Gastroesophageal sphincter (tissue), 4 donors: ENCODE results near the gene FHIT. TPM values are rescaled to one million over a fixed set of nuclear protein-coding genes. Genes with fewer than 3 reads are reported as not detected.

Source experiments
- ATAC-seq: fragments of 150-250 bp; one replicate; pipeline ENCODE4 v1.9.1; 2016; ENCODE audit warnings: mild to moderate bottlenecking, moderate library complexity
- H3K27ac ChIP-seq, 4 donors: fragments of 200-600 bp; sonication (generic) in 3 of 4; 1 replicate in 3 of 4; 2 replicates in 1 of 4; pipeline ENCODE4 v1.5.1; 2016 to 2019
- H3K27me3 ChIP-seq: fragments of 200-600 bp; sonication (generic); one replicate; pipeline ENCODE4 v1.5.1; 2019
- H3K36me3 ChIP-seq, 2 donors: fragments of 200-600 bp; sonication (generic); one replicate each; pipeline ENCODE4 v1.5.1; 2019; ENCODE audit warnings: control low read depth in 1 of 2
- H3K4me1 ChIP-seq, 3 donors: fragments of 200-600 bp; sonication (generic); 1 replicate in 2 of 3; 2 replicates in 1 of 3; pipeline ENCODE4 v1.5.1; 2016 to 2019; ENCODE audit warnings: control low read depth in 2 of 3
- H3K4me3 ChIP-seq, 2 donors: fragments of 200-600 bp; sonication (generic); one replicate each; pipeline ENCODE4 v1.5.1; 2019; ENCODE audit warnings: mild to moderate bottlenecking in 1 of 2, moderate library complexity in 1 of 2
- H3K9me3 ChIP-seq, 3 donors: fragments of 200-600 bp; sonication (generic); one replicate each; pipeline ENCODE4 v1.5.1; 2017 to 2019; ENCODE audit warnings: control low read depth in 2 of 3
- CTCF ChIP-seq, 4 experiments: fragments of 200-600 bp in 2 of 4; fragments of 450-650 bp in 2 of 4; sonication (generic) in 1 of 4; IDR thresholded peaks; one replicate each; pipeline ENCODE4 v1.5.1; 2017 to 2019; ENCODE audit warnings: antibody characterized with exemption in 4 of 4, mild to moderate bottlenecking in 2 of 4, moderate library complexity in 2 of 4
- EP300 ChIP-seq: sonication (generic); formaldehyde crosslinking; IDR thresholded peaks from one replicate; pipeline ENCODE4 v1.6.1; 2017; ENCODE audit warnings: antibody characterized with exemption, mild to moderate bottlenecking
- POLR2A ChIP-seq, 2 donors: fragments of 450-650 bp; IDR thresholded peaks; one replicate each; pipeline ENCODE4 v1.6.1; 2017; ENCODE audit warnings: antibody characterized with exemption in 2 of 2, mild to moderate bottlenecking in 2 of 2, moderate library complexity in 1 of 2
- POLR2AphosphoS5 ChIP-seq: sonication (generic); formaldehyde crosslinking; IDR thresholded peaks from one replicate; pipeline ENCODE4 v1.6.1; 2017; ENCODE audit warnings: antibody characterized with exemption
- WGBS, 2 donors: methylation state at CpG; one replicate each; pipeline ENCODE4 v1.1.5; 2018; ENCODE audit warnings: low coverage in 1 of 2; 5-methylcytosine and 5-hydroxymethylcytosine counted together
- total RNA-seq, 4 donors: library from RNA; depleted of rRNA; stranded (reverse); fragments of >200 nt; gene quantifications; one replicate each; pipeline ENCODE4 v1.1.0, GENCODE V29; 2016

Gene FHIT
- total RNA-seq, 4 donors from 2014 or later = 1.4 to 7.3 (median 3.9) TPM

- Histone ChIP-seq H3K4me3 (no peak overlapping the region), H3K9me3 (no peaks in the 10 kb centered on the region), H3K36me3 (no peaks in the 10 kb centered on the region), H3K27me3 (no peaks in the 10 kb centered on the region), H3K4me1 (no peaks in the 10 kb centered on the region), H3K27ac (no peak overlapping the region)
- 55 to 73% methylated on average over 3 of the region's 3 CpGs for WGBS, 2 donors
- no peak for ATAC-seq
- TF ChIP-seq CTCF (IDR thresholded peaks at IDR 0.05) = no peak
- no peak for TF ChIP-seq POLR2AphosphoS5
- TF ChIP-seq EP300 = no peak
- no peak for TF ChIP-seq POLR2A (IDR thresholded peaks at IDR 0.05)
Observed at GRCh38 chr3:60746695-60747416, 504.4 kb downstream of the FHIT start.

GRCh38 chr3:60746043-60746638 lies 505.1 kb downstream of the FHIT start:
- no peak for ATAC-seq
- H3K4me3 ChIP-seq = no peak overlapping the region
- no peaks in the 10 kb centered on the region for H3K27me3 ChIP-seq
- no peak overlapping the region for H3K27ac ChIP-seq
- 82 to 86% methylated on average over 2 to 8 of the region's 8 CpGs for WGBS, 2 donors
- no peaks in the 10 kb centered on the region for H3K4me1 ChIP-seq
- H3K9me3 ChIP-seq = no peaks in the 10 kb centered on the region
- no peak for TF ChIP-seq POLR2AphosphoS5
- no peak for TF ChIP-seq POLR2A (IDR thresholded peaks at IDR 0.05)
- no peaks in the 10 kb centered on the region for H3K36me3 ChIP-seq

- no peaks in the 10 kb centered on the region for H3K27me3 ChIP-seq
- H3K27ac ChIP-seq = no peak overlapping the region
- no peaks in the 10 kb centered on the region for H3K36me3 ChIP-seq
- H3K4me3 ChIP-seq = no peak overlapping the region
- no peak for ATAC-seq
- TF ChIP-seq CTCF (IDR thresholded peaks at IDR 0.05) (no peak), POLR2A (IDR thresholded peaks at IDR 0.05) (no peak), POLR2AphosphoS5 (no peak), EP300 (no peak)
- no peaks in the 10 kb centered on the region for H3K4me1 ChIP-seq
- peaks cover 0 to 5% (median 0%) of the 10 kb centered on the region in 3 donors for H3K9me3 ChIP-seq
- 31 to 56% methylated on average over 4 of the region's 4 CpGs for WGBS, 2 donors
Observed at GRCh38 chr3:60743631-60744164, 507.6 kb downstream of the FHIT start.

- Histone ChIP-seq H3K27me3 (no peaks in the 10 kb centered on the region), H3K4me1 (no peaks in the 10 kb centered on the region), H3K36me3 (no peaks in the 10 kb centered on the region), H3K9me3 (peaks cover 0 to 5% (median 0%) of the 10 kb centered on the region in 3 donors), H3K27ac (no peak overlapping the region), H3K4me3 (no peak overlapping the region)
- no peak for ATAC-seq
- WGBS, 2 donors = 74 to 75% methylated on average over 4 to 5 of the region's 8 CpGs
- TF ChIP-seq CTCF (IDR thresholded peaks at IDR 0.05) (no peak), EP300 (no peak), POLR2AphosphoS5 (no peak), POLR2A (IDR thresholded peaks at IDR 0.05) (no peak)
Observed at GRCh38 chr3:60742606-60743145, 508.6 kb downstream of the FHIT start.

GRCh38 chr3:60737633-60738399 lies 513.4 kb downstream of the FHIT start:
- WGBS, 2 donors = 80 to 84% methylated on average over 2 to 7 of the region's 8 CpGs
- Histone ChIP-seq H3K36me3 (no peaks in the 10 kb centered on the region), H3K4me1 (no peaks in the 10 kb centered on the region), H3K27ac (no peak overlapping the region), H3K4me3 (no peak overlapping the region), H3K9me3 (peaks cover 0 to 5% (median 0%) of the 10 kb centered on the region in 3 donors), H3K27me3 (no peaks in the 10 kb centered on the region)
- ATAC-seq = no peak
- TF ChIP-seq CTCF (IDR thresholded peaks at IDR 0.05) (no peak), POLR2A (IDR thresholded peaks at IDR 0.05) (no peak), POLR2AphosphoS5 (no peak), EP300 (no peak)
